Activated CD4-positive, alpha-beta T cell treated with anti-CD3 and anti-CD28 coated beads, Interleukin-2, amount 50 U/mL, for 4 hours (primary cell): ENCODE results near the gene DCST1.

Experiments
- DNase-seq, 2 experiments: peaks; one replicate each; pipeline ENCODE4 v3.0.0-alpha.2; 2020

Gene DCST1

DNA sequence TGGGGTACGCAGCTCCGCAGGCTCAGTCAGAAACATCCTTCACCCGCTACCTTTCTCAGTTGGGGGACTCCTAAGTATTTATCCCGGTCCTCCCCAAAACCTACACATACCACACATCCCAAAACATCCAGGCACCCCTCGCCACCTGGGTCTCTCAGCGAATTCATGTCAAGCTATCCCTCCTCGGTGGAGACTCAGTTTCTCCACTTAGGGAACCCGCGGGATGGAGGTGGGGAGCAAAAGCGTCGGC lies 32.3 kb upstream of the DCST1 start:
- DNase-seq = no peak

GRCh38 chr1:155001675-155002463 lies 31.8 kb upstream of the DCST1 start:
- DNase-seq = peak; percentile 99

GRCh38 chr1:155002464-155003226 lies 31.0 kb upstream of the DCST1 start, which contains the start of gene ZBTB7B:
TSS of gene ZBTB7B (plus strand) at chr1:155002802. CDS start at chr1:155014661, 11,859 bp downstream.
- no peak for DNase-seq

GRCh38 chr1:155003227-155003765 lies 30.3 kb upstream of the DCST1 start:
- no peak for DNase-seq

DNA sequence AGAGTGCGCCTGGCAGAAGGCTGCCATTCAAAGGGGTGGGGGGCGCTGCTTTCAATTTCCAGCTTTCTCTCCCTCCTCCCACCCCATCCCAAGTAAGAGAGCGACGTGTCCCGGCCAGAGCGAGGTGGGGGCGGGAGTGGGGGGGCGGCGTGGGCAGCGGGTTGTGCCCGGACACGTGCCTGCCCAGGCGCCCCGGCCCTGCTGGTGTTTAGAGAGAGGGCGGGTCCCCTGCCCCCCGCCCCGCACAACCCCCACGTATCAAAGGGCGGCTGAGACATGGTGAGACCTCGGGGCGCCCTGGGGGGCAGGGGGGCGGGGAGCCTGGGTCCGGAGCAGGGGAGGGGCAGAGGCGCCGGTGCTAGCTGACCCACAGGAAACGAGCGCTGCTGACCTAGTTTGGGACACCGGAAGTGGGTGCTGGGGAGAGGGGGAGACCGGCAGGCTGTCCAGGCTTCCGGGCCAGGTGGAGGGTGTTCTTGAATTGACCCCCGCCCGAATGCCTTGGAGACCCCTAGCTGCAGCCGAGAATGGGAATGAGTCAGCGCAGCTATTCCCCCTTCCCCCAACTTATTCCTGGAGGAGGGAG lies 29.8 kb upstream of the DCST1 start:
- no peak for DNase-seq

DNA sequence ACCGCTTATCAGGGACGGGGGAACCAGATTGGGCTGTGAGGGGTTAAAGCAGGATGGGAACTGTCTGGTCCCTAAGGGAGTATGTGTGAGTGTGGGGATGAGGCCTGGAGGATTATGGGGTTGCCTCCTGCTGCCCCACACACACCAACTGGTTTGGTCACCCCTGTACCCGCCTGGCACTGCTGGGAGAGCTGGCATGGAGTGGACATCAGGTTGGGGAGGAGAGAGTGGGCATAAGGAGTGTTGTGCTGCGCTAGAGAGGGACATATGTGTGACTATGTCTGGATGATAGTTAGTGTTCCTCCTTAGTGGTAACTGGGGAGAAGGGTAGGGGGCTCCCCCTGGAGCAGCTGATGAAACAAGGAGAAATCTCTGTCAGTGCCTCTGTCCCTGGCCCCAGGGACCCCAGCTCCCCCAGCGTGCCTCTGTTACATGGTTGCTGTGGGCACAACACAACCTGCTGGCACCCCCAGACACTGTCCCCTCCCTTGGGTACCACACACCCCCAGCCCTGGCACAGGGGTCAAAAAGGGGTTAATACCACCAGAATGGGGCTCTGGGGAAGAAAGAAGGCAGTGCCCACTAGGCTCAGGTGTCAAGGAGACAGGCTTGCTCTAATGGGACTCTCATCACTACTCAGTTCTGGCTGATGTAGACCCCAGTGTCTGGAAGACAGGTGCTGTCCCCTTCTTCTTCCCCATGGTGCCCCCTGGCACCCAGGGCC lies 29.1 kb upstream of the DCST1 start:
- DNase-seq = no peak

DNA sequence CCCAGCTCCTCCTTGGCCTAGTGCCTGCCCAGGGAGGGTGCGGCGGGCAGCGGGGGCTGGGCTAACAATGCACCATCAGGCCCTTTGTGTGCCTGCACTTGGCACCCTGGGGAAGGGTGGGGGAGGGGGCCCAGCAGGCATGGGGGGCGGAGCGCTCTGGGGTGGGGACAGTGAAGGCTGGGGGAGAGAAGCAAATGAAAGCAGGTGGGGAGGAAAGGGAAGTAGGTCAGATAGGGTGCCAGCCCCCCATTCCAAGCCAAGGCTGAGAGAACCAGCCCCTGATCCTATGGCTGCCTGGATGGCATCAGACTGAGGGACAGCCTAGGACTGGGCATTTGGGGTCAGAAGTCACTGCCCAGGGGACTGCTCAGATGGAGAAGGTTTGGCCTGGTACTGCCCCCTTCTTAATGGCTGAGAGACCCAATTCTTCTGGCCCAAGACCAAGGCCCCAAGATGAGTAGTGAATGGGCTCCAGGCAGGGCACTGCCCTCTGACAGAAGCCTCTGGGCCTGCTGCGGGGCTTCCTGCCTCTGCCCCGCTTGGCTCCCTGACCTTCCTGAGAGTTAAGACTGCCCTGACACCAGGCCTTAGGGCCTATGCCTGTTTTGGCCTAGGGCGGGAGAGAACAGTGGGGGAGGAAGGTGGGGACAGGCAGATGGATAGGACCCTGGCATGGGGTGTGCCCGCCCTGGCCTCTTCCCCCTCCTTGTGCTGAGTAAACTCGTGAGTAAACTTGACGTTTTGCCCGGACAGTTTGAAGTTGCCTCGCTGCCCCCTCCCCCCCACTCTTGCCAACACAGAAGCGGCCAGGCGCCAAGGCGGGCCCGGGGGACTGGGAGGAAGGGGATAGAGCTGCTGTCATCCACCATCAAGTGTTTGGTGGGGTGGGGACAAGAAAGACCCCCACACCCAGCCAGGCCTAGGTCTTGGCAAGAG lies 28.3 kb upstream of the DCST1 start:
- DNase-seq = no peak

DNA sequence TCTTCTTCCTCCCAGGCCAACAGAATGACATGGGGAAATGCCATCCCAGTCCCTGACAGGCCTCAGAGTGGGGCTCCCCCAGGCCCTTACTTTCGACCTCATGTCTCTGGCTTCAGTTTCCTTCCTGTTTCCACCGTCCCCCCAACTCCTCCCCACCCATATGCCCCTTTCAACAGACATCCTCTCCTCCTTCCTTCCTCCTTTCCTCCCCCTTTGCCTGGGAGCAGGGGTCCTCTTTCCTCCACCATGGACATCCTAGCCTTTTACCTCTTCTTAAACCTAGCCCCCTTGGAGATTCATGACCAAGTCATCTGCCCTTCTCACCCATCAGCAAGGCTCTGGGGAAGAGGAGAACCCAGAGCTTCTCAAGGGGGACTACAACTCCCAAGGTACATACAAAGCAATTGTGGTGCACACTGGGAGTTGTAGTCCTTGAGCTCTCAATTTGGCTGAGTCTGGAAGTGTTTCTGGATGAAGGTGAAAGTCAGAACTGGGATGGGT lies 27.0 kb upstream of the DCST1 start:
- peak in 1 of 2 experiments; percentile 34 for DNase-seq

DNA sequence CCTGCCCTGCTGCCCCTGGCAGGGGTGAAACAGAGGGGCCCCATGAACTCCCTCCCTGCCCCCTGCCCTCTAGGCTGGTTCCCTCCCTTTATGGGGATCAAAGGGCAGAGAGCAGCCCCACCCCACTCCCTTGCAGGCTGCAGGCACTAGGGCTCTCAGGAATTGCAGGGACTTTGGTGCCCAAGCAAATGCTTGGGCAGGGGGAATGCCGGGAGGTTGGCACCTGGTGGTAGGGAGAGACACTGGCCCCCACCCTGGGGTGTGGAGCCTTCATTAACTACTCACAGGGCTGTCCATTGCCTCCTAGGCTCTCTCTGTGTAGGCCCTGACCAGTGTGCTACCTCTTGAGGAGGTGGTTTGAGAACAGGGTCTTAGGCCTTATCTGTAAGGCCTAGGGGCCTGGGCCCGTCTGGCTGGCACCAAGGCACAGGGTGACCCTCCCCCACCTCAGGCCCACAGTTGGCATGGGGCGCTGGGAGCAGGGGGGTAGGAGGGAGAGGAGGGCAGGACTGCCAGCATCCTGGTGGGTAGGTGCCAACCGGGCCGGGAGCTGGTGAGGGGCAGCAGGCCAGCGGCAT lies 26.3 kb upstream of the DCST1 start:
- DNase-seq = no peak

- DNase-seq = peak; percentile 49 to 57
These were observed 25.3 kb upstream of the DCST1 start for GRCh38 chr1:155008015-155008941.

- DNase-seq = no peak
These were observed 24.4 kb upstream of the DCST1 start for GRCh38 chr1:155009221-155009711.

DNA sequence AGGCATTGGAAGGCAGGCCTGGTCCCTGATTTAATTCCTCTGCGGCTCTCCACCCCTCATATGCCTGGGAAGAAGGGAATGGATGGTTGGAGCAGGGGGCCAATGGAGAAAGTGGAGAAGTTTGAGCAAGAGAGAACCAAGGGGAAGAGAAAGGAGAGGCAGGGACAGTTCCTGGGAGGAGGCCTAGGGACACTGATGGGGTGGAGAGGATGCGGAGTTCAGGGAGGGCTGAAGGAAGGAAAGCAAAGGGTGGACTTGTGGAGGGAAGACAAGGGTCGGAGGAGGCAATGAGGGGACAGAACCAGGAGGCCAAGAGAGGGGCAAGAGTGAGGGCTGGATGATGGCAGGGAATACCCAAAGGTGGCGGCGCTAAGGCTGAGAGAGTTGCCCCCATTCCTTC lies 23.9 kb upstream of the DCST1 start:
- DNase-seq = no peak

GRCh38 chr1:155010211-155010918 lies 23.3 kb upstream of the DCST1 start:
- no peak for DNase-seq

DNA sequence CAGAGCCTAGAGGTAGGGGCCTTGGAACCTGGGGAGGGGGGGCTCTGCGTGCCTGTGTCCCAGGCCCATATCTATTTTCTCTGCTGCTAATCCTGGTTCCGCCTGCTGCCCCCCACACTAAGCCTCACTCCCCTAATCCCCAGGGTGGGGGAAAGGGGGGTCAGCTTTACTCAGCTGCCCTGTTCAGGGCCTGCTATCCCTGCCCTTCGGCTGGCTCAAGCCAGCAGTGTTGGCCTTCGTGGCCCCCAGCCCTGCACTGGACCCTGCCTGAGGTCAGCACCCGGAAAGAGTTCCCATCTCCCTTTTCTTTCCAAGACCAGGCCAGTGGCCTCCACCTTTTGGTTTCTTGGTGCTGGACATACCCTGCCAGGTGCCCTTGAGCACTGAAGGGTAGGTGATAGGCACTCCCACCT lies 22.6 kb upstream of the DCST1 start:
- no peak for DNase-seq

DNA sequence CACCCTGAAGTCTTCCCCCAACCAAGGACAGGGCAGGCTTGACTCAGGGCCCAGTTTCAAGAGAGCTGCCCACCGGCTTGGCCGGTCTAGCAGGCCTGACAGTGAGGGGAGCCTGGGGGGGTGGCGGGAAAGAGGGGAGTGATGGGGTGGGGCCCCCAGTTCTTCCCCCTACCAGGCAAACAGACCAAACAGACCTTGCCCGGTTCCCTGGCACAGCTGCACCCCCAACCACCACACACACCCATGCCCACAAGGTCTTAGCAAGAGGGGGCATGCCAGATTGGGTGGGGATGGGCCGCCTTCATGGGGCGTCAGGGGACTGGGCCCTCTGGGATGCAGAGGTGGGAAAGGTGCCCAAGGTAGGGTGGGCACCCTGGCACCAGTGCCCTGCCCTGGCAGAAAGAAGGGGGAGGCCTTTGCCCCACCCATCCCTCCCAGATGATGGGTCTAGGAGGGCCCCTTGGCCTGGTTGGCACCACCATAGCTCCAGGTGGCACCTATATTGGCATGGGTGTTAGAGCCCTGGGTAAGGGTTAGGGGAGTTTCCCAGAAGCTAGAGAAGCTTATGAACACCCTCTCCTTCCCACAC lies 22.1 kb upstream of the DCST1 start:
- DNase-seq = no peak

DNA sequence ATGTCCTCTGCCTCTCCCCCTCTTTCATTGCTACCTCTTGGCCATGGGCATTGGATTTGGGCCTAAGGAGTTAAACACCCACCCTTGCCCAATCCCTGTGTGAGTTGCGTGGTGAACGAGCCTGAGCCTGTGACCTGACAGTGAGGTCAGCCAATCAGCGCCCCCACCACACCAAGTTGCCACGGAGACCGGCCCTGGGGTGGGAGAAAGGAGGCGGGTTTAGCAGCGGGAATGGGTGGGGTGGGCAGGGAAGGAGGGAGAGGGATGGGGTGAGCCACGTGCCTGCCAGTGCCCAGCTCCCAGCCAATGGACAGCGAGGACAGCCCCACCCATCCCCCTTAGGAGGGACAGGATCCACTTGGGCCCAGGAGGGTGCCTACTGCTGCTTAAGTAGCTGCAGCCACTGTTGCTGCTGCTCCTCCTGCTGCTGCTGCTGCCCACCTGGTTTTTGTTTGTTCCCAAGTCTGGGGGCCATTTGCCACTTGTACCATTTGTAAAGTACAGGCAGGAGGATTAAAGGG lies 21.5 kb upstream of the DCST1 start:
- no peak for DNase-seq

GRCh38 chr1:155012776-155013602 lies 20.6 kb upstream of the DCST1 start:
- DNase-seq = no peak

DNA sequence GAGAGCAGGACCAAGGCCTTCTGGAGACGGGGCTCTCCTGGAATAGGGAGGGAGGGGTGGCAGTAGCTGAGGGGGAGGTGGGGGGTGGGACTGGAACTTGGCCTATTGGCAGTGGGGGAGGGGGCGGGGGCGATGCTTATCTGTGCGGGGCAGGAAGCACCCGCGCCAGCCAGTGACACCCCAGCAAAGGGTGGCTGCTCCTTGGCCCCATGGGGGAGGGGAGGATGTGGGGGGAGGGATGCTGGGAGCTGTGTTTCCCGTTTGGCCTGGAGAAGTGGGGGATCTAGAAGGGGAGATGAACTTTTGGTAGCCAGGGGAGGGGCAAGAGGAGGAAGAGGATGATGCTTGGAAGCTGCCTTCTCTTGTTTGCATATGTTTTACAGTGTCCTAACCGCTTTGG lies 20.0 kb upstream of the DCST1 start:
- DNase-seq = no peak
